ENCODE measurements around the gene RAB3GAP2.
"Not testable (repeated sequence)": the region's sequence is repeated elsewhere in the genome, so short reads cannot be mapped to it uniquely, and the experiment has no call there.

Gene RAB3GAP2

GRCh38 chr1:220203816-220204215, 68.4 kb downstream of the RAB3GAP2 start:
- no peak overlapping the region for H3K27ac Mint-ChIP-seq (ENCODE audit: low read depth)

DNA sequence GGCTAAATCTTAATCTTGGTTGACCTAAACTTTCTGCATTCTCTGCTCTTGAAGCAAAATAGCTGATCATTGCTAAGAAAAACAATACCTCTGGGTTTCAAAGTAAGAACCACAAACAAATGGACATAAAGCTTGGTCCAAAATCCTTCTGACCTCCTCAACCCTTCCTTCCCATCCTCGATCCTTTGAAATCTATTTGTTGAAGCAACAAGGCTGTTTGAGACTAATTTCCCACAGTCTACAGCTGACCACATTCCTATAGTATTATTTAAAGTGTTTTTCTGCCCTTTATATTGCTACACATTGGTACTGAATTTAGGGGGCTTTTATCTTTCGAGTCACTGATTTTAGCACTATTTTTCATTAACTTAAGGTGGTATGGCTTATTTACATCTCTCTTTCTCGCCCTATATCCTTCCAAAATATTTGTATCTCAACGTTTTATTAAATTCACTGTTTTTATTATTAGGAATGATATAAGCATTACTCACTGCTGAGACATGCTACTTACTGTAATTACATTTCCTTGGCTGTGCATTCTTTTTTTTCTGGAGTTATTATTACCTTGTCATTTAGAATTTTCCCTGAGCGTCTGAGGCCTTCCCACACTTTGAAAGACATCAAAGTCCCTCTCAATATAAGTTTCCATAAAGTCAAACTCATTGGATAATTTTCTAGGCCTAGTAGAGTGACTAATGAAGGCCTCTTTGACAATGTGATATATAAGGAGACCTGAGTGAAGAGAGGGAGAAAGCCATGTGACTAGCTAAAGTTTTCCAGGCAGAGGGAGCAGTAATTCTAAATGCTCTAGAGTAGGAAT, 73.9 kb downstream of the RAB3GAP2 start:
- no peaks in the 10 kb centered on the region for H3K27me3 Mint-ChIP-seq
- no peaks in the 10 kb centered on the region for H3K4me1 Mint-ChIP-seq
- H3K9me3 Mint-ChIP-seq: no peaks in the 10 kb centered on the region
- ATAC-seq (replicated peaks; ENCODE audit: extremely low read depth, poor library complexity, severe bottlenecking): no peak
- no peak overlapping the region for H3K27ac Mint-ChIP-seq (ENCODE audit: low read depth)
- peaks cover 11% of the 10 kb centered on the region for H3K36me3 Mint-ChIP-seq (ENCODE audit: insufficient read depth)
- H3K4me3 Mint-ChIP-seq: no peak overlapping the region
- no peak for DNase-seq (ENCODE audit: low spot score in 2 of 2)

More at GRCh38 chr1:220203816-220204215, 68.4 kb downstream of the RAB3GAP2 start:
- Mint-ChIP-seq H3K4me1 (no peaks in the 10 kb centered on the region), H3K36me3 (ENCODE audit: insufficient read depth) (peaks cover 27% of the 10 kb centered on the region), H3K27me3 (no peaks in the 10 kb centered on the region), H3K4me3 (no peak overlapping the region), H3K9me3 (no peaks in the 10 kb centered on the region)
- DNase-seq (ENCODE audit: low spot score in 2 of 2): no peak
- ATAC-seq (replicated peaks; ENCODE audit: extremely low read depth, poor library complexity, severe bottlenecking): no peak

DNA sequence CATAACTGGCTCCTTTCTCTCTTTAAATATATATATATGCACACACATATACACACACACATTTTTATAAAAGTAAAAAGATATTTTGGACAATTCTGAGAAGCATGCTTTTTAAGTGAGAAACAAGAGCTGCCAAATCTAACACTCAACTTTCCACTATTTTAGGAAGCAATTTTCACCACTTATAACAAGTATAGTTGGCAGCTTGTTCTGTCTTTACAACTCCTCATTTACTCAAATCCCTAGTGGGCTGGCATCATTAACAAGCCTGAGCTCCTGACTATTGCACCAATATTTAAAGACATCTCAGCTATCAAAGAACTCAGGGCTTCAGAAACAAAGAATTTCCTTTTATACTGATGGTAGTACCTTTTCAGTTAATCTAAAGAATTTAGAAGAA, 76.6 kb downstream of the RAB3GAP2 start:
- no peak overlapping the region for H3K4me3 Mint-ChIP-seq
- H3K36me3 Mint-ChIP-seq (ENCODE audit: insufficient read depth): peaks cover 21% of the 10 kb centered on the region
- H3K27ac Mint-ChIP-seq (ENCODE audit: low read depth): no peak overlapping the region
- H3K27me3 Mint-ChIP-seq: no peaks in the 10 kb centered on the region
- DNase-seq (ENCODE audit: low spot score in 2 of 2): no peak
- H3K4me1 Mint-ChIP-seq: no peaks in the 10 kb centered on the region
- H3K9me3 Mint-ChIP-seq: no peaks in the 10 kb centered on the region
- no peak for ATAC-seq (replicated peaks; ENCODE audit: extremely low read depth, poor library complexity, severe bottlenecking)

DNA sequence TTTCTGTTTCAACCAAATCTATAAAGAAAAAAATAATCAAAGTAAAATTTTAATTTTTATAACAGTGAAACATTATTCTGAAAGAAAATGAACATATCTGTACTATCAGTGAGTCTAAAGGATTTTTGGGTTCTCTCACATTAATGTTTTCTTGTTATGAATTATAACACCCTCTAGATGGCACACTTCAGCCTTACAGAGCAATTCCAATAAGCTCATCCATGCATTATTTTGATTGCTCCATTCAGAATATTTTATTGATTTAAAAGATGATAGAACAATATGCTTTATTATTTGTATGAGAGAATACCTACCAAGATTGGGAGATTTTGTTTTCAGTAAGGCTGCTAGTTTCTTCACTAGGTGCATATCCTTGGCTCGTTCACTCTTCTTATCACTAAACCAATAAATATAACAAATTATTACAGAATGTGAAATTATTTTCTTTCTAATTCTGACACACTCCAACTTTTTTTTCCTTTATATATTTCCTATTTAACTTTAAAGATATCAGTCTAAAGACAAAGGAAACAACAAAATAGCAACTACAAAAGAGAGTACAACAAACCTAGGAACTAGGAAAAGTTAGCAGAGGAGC, 82.4 kb downstream of the RAB3GAP2 start:
- no peaks in the 10 kb centered on the region for H3K9me3 Mint-ChIP-seq
- H3K4me1 Mint-ChIP-seq: no peaks in the 10 kb centered on the region
- DNase-seq (ENCODE audit: low spot score in 2 of 2) (no peak), ATAC-seq (replicated peaks; ENCODE audit: extremely low read depth, poor library complexity, severe bottlenecking) (no peak)
- peaks cover 35% of the 10 kb centered on the region for H3K36me3 Mint-ChIP-seq (ENCODE audit: insufficient read depth)
- H3K4me3 Mint-ChIP-seq: no peak overlapping the region
- H3K27ac Mint-ChIP-seq (ENCODE audit: low read depth): no peak overlapping the region
- H3K27me3 Mint-ChIP-seq: no peaks in the 10 kb centered on the region

DNA sequence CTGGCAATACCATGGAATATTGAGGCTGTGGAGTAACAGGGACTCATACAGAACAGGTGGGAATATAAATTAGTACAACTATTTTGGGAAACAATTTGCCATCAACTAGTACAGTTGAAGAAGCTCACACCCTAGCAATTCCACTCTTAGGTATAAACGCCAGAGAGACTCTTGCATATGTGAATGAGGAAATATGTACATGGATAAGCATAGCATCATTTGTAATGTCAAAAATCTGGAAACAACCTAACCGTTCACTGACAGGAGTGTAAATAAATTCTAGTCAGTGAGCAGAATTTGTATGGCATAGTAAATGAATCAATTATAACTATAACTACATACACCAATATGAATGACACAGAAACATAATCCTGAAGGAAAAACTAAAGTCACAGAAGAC, 83.7 kb downstream of the RAB3GAP2 start:
- no peaks in the 10 kb centered on the region for H3K9me3 Mint-ChIP-seq
- DNase-seq (ENCODE audit: low spot score in 2 of 2): no peak
- peaks cover 32% of the 10 kb centered on the region for H3K36me3 Mint-ChIP-seq (ENCODE audit: insufficient read depth)
- no peak for ATAC-seq (replicated peaks; ENCODE audit: extremely low read depth, poor library complexity, severe bottlenecking)
- no peaks in the 10 kb centered on the region for H3K27me3 Mint-ChIP-seq
- H3K4me1 Mint-ChIP-seq: no peaks in the 10 kb centered on the region
- H3K27ac Mint-ChIP-seq (ENCODE audit: low read depth): no peak overlapping the region
- H3K4me3 Mint-ChIP-seq: no peak overlapping the region

DNA sequence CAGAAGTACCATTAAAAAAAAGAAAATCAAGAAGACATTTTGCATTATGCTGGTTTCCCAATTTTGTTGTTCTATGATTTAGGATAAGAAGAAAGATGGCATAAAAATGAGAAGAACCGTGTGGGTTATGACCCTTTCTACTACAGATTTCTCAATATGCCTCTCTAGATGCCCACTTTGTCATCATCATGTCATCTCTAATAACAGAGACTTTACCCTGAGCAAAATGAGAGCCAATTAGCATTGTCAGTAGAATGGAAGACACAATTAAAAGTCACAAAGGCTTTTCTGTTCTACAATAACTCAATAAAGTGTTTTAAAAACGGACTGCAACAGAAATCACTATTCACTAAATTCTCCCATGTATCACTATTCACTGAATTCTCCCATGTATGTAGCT, 85.5 kb downstream of the RAB3GAP2 start:
- no peak for ATAC-seq (replicated peaks; ENCODE audit: extremely low read depth, poor library complexity, severe bottlenecking)
- peaks cover 31% of the 10 kb centered on the region for H3K36me3 Mint-ChIP-seq (ENCODE audit: insufficient read depth)
- H3K27me3 Mint-ChIP-seq: no peaks in the 10 kb centered on the region
- no peak for DNase-seq (ENCODE audit: low spot score in 2 of 2)
- no peaks in the 10 kb centered on the region for H3K4me1 Mint-ChIP-seq
- H3K9me3 Mint-ChIP-seq: no peaks in the 10 kb centered on the region
- H3K4me3 Mint-ChIP-seq: no peak overlapping the region
- H3K27ac Mint-ChIP-seq (ENCODE audit: low read depth): no peak overlapping the region

GRCh38 chr1:220184506-220184905, 87.7 kb downstream of the RAB3GAP2 start:
- ATAC-seq (replicated peaks; ENCODE audit: extremely low read depth, poor library complexity, severe bottlenecking): no peak
- Mint-ChIP-seq H3K27me3 (no peaks in the 10 kb centered on the region), H3K9me3 (no peaks in the 10 kb centered on the region), H3K4me1 (peaks cover 2% of the 10 kb centered on the region), H3K36me3 (ENCODE audit: insufficient read depth) (peaks cover 44% of the 10 kb centered on the region), H3K27ac (ENCODE audit: low read depth) (no peak overlapping the region), H3K4me3 (no peak overlapping the region)
- DNase-seq (ENCODE audit: low spot score in 2 of 2): no peak

DNA sequence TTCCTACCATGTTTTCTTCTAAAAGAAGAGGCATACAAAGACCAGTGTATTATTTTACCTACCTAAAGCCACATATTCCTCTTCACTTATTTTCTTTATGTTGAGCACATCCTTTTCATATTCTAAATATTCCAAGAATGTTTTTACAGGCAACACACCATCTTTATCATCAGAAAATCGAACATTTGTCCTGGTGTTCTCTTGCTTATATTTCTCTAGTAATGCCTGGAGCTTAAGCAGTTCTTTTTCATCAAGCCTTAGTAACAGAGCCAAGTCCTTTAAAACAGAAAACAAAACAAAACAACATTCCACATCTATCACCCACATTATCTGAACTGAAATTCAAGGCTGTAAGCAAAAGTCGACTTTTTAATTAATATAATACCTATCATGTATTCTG, 89.6 kb downstream of the RAB3GAP2 start:
- Mint-ChIP-seq H3K36me3 (ENCODE audit: insufficient read depth) (peaks cover 40% of the 10 kb centered on the region), H3K9me3 (no peaks in the 10 kb centered on the region), H3K27me3 (no peaks in the 10 kb centered on the region), H3K27ac (ENCODE audit: low read depth) (no peak overlapping the region), H3K4me1 (peaks cover 11% of the 10 kb centered on the region), H3K4me3 (no peak overlapping the region)
- DNase-seq (ENCODE audit: low spot score in 2 of 2) (no peak), ATAC-seq (replicated peaks; ENCODE audit: extremely low read depth, poor library complexity, severe bottlenecking) (no peak)

- no peak for DNase-seq (ENCODE audit: low spot score in 2 of 2)
- H3K27ac Mint-ChIP-seq (ENCODE audit: low read depth): no peak overlapping the region
Measured at GRCh38 chr1:220182111-220182510, 90.1 kb downstream of the RAB3GAP2 start.

GRCh38 chr1:220176540-220176939, 95.7 kb downstream of the RAB3GAP2 start:
- Mint-ChIP-seq H3K36me3 (ENCODE audit: insufficient read depth) (peaks cover 50% of the 10 kb centered on the region), H3K27ac (ENCODE audit: low read depth) (peak overlapping the region; percentile 51), H3K4me1 (peaks cover 25% of the 10 kb centered on the region), H3K4me3 (no peak overlapping the region), H3K9me3 (no peaks in the 10 kb centered on the region), H3K27me3 (no peaks in the 10 kb centered on the region)
- no peak for DNase-seq (ENCODE audit: low spot score in 2 of 2)
- ATAC-seq (replicated peaks; ENCODE audit: extremely low read depth, poor library complexity, severe bottlenecking): no peak

More at GRCh38 chr1:220182111-220182510, 90.1 kb downstream of the RAB3GAP2 start:
- no peak overlapping the region for H3K4me3 Mint-ChIP-seq
- peaks cover 41% of the 10 kb centered on the region for H3K36me3 Mint-ChIP-seq (ENCODE audit: insufficient read depth)
- H3K4me1 Mint-ChIP-seq: peaks cover 16% of the 10 kb centered on the region
- H3K9me3 Mint-ChIP-seq: no peaks in the 10 kb centered on the region
- no peaks in the 10 kb centered on the region for H3K27me3 Mint-ChIP-seq
- no peak for ATAC-seq (replicated peaks; ENCODE audit: extremely low read depth, poor library complexity, severe bottlenecking)

GRCh38 chr1:220170836-220171526, 101.3 kb downstream of the RAB3GAP2 start:
- Mint-ChIP-seq H3K36me3 (ENCODE audit: insufficient read depth) (peaks cover 55% of the 10 kb centered on the region), H3K27me3 (no peaks in the 10 kb centered on the region), H3K4me3 (no peak overlapping the region), H3K9me3 (no peaks in the 10 kb centered on the region), H3K27ac (ENCODE audit: low read depth) (no peak overlapping the region), H3K4me1 (peaks cover 4% of the 10 kb centered on the region)
- ATAC-seq (replicated peaks; ENCODE audit: extremely low read depth, poor library complexity, severe bottlenecking) (no peak), DNase-seq (ENCODE audit: low spot score in 2 of 2) (no peak)

GRCh38 chr1:220169887-220170286, 102.4 kb downstream of the RAB3GAP2 start:
- H3K27ac Mint-ChIP-seq (ENCODE audit: low read depth); H3K9me3 Mint-ChIP-seq; H3K4me1 Mint-ChIP-seq; ATAC-seq (replicated peaks; ENCODE audit: extremely low read depth, poor library complexity, severe bottlenecking); H3K27me3 Mint-ChIP-seq; H3K4me3 Mint-ChIP-seq; DNase-seq (ENCODE audit: low spot score in 2 of 2): not testable (repeated sequence)
- H3K36me3 Mint-ChIP-seq (ENCODE audit: insufficient read depth): peaks cover 59% of the 10 kb centered on the region

DNA sequence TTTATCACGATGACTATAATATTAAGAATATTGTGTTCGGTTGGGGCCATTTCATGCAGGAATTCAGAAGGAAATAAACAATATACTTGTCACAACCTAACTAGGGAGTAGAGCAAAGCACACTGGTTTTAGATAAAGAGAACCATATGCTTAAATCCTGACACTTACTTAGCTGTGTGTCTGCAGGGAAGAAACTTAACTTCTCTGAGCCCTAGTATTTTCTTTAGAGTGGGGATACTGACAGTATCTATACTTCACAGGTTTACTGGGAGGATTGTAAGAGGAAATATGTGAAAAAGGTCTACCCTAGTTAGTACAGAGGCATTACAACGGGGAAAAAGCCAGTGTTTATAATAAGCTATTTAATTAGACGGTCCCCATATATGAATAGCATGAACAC, 105.4 kb downstream of the RAB3GAP2 start:
- DNase-seq (ENCODE audit: low spot score in 2 of 2): no peak
- no peaks in the 10 kb centered on the region for H3K9me3 Mint-ChIP-seq
- H3K27me3 Mint-ChIP-seq: no peaks in the 10 kb centered on the region
- H3K4me3 Mint-ChIP-seq: no peak overlapping the region
- H3K27ac Mint-ChIP-seq (ENCODE audit: low read depth): no peak overlapping the region
- peaks cover 4% of the 10 kb centered on the region for H3K4me1 Mint-ChIP-seq
- no peak for ATAC-seq (replicated peaks; ENCODE audit: extremely low read depth, poor library complexity, severe bottlenecking)
- H3K36me3 Mint-ChIP-seq (ENCODE audit: insufficient read depth): peaks cover 46% of the 10 kb centered on the region
